D341Med (cell line): ENCODE results near the gene DMRTA2.
"Not testable (repeated sequence)": the region's sequence is repeated elsewhere in the genome, so short reads cannot be mapped to it uniquely, and the experiment has no call there.

ENCODE experiments used
- DNase-seq: peaks from one replicate; pipeline ENCODE4 v3.0.0; 2012; ENCODE audit warnings: low spot score

The DMRTA2 gene

DNA sequence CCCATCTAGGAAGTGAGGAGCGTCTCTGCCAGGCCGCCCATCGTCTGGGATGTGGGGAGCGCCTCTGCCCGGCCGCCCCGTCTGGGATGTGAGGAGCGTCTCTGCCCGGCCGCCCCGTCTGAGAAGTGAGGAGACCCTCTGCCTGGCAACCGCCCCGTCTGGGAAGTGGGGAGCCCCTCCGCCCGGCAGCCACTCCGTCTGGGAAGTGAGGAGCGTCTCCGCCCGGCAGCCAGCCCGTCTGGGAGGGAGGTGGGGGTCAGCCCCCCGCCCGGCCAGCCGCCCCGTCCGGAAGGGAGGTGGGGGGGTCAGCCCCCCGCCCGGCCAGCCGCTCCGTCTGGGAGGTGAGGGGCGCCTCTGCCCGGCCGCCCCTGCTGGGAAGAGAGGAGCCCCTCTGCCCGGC is 41.7 kb downstream of the DMRTA2 start:
- not testable (repeated sequence) for DNase-seq

DNA sequence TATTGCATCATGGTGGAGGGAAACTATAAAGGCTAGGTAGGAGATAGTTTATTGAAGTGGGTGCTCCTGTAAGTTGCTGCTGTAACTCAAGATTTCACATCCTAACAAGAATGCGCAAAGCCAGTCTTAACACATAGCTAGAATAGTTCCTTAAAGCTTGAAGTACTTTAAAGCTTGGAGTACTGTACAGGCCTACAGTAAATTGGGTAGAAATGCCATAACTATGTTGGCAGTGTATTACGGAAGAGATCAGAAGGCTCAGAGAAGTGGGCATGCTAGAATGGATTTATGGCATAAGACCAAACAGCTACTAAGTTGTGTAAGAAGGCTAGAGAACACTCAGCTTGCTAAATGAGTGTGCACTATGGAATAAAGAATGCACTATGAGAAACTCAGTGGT is 44.5 kb downstream of the DMRTA2 start:
- DNase-seq = no peak

DNA sequence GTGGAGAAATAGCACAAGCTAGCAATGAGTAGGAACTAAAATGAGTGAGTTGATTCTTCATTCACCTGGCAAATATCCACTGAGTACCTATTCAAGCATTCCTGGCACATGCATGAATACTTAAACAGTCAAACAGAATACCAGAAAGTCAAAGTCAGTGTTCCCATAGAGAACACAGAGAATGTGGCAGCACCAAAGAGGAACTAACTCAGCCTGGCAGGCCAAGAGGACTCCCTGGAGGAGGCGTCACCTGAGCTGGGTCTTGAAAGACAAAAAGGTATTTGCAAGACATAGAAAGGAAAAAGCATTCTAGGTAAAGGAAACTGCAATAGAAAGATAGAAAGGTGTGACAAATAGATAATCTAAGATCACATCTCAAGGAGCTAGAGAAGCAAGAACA is 49.7 kb downstream of the DMRTA2 start:
- DNase-seq = no peak

DNA sequence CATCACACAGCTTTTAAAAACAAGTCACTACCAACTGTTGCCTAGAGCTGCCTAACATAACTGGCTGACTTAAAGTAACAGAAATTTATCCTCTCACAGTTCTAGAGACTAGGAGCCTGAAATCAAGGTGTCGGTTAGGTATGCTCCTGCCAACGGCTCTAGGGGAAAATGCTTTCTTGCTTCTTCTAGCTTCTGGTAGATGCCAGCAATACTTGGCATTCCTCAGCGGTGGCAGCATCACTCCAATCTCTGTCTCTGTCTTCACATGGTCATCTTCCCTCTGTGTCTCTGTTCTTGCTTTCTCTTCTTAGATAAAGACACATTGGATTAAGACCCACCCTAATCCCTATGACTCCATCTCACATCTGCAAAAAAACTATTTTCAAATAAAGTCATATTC is 51.5 kb downstream of the DMRTA2 start:
- DNase-seq = no peak

DNA sequence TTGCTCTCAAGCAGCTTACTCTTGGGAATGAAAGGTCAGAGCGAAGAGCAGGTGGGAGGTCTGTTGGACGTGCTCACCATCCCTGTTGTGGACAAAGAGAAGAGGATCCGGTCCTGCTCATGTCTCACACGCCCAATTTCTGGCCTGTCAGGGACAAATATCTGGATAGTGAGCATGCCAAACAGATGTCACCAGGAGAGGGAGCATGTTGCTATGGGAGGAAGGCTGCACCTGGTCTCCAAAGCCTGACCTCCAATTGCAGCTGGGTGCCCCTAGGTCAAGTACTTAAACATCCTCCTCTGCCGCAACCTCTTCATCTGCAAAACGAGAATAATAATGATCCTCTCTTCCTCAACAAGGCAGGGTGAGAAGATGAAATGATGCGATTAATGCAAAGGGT is 53.4 kb downstream of the DMRTA2 start:
- DNase-seq = no peak

DNA sequence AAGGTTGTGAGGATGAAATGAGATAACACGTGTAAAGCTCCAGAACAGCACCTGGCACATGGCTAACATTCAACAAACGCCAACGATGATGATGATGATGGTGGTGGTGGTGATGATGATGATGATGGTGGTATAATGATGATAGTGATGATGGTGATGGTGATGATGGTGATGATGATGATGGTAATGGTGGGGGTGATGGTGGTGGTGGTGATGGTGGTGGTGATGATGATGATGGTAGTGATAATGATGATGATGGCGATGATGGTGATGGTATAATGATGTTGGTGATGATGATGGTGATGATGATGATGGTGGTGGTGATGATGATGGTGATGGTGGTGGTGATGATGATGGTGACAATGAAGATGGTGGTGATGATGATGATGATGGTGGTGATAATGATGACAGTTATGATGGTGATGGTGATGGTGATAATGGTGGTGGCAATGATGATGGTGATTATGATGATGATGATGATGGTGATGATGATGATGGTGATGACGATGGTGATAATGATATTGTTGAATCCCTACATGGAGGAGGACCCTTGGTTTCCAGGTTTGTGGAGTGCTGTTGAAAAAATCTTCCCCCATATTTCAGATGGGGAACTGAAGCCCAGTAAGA is 54.1 kb downstream of the DMRTA2 start:
- no peak for DNase-seq

DNA sequence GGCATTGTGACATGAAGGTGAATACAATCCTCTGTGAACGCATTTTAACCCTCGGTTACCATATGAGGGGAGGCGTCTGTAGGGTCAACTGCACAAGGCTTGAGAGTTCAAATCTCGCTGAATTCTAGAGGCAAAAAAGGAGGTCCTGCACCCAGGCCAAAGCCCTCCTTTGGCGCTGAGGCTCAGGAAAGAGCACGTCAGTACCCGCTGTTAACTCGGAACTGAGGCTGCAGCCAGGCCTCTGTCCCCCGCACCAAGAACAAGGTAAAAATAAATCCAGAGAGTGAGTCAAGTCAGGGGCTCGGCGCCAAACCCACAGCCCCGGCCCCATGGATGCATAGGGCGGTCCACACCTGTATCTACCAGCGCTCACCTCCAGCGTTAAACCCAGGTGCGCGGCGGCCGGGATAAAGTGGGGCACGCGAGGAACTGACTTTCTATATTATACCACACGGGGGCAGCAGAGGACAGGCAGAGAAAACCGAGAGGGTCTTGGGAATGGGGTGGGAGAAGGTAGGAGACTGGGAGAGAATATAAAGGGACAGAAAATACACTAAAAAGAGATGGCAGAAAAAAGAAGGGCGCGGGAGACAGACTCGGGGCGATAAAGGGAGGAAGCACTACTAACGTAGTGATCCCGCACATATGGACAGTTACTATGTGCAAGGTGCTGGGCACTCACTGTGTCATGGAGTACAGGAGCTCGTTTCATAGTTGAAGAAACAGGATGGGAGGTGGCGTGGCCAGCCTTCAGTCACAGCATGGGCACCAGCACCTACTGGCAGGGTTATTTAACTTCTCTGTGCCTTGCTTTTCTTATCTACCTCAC is 54.9 kb downstream of the DMRTA2 start:
- DNase-seq = peak; percentile 81
